Activated naive CD8-positive, alpha-beta T cell (primary cell): ENCODE data around the gene SORCS1.

Experiments
- H3K27ac Mint-ChIP-seq: one replicate; pipeline ENCODE4 v1.8.0; 2021; ENCODE audit warnings: mixed read lengths
- H3K27me3 Mint-ChIP-seq: one replicate; pipeline ENCODE4 v1.8.0; 2021; ENCODE audit warnings: mixed read lengths
- H3K36me3 Mint-ChIP-seq: one replicate; pipeline ENCODE4 v1.8.0; 2021; ENCODE audit warnings: mixed read lengths
- H3K4me1 Mint-ChIP-seq: one replicate; pipeline ENCODE4 v1.8.0; 2021; ENCODE audit warnings: low read depth, mixed read lengths
- H3K4me3 Mint-ChIP-seq: one replicate; pipeline ENCODE4 v1.8.0; 2021; ENCODE audit warnings: mild to moderate bottlenecking, mixed read lengths
- H3K9me3 Mint-ChIP-seq: one replicate; pipeline ENCODE4 v1.8.0; 2021; ENCODE audit warnings: low read depth, mixed read lengths

The SORCS1 gene

DNA sequence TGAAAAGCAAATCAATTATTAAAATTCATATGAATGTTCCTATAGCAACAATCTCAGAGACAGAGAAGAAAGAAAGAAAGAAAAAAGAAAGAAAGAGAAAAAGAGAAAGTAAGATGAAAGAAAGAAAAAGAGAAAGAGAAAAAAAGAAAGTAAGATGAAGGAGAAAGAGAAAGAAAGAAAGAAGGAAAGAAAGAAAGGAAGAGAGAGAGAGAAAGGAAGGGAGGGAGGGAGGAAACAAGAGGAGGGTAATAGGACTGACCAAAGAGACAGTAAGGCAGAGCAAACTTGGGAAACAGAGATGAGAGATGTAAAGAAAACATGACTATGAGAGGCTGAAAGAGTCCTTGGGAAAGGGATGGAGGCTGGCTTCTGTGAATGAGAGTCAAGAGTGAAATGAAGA lies 458.4 kb downstream of the SORCS1 start:
- H3K4me1 Mint-ChIP-seq: no peaks in the 10 kb centered on the region
- no peaks in the 10 kb centered on the region for H3K27me3 Mint-ChIP-seq
- no peak overlapping the region for H3K4me3 Mint-ChIP-seq
- no peak overlapping the region for H3K27ac Mint-ChIP-seq
- H3K36me3 Mint-ChIP-seq: no peaks in the 10 kb centered on the region
- no peaks in the 10 kb centered on the region for H3K9me3 Mint-ChIP-seq

- Mint-ChIP-seq H3K27ac (no peak overlapping the region), H3K9me3 (no peaks in the 10 kb centered on the region), H3K27me3 (no peaks in the 10 kb centered on the region), H3K4me1 (no peaks in the 10 kb centered on the region), H3K4me3 (no peak overlapping the region), H3K36me3 (no peaks in the 10 kb centered on the region)
These were observed 458.8 kb downstream of the SORCS1 start for GRCh38 chr10:106705681-106706100.

GRCh38 chr10:106696239-106696638 lies 468.3 kb downstream of the SORCS1 start:
- Mint-ChIP-seq H3K27ac (no peak overlapping the region), H3K9me3 (no peaks in the 10 kb centered on the region), H3K4me1 (no peaks in the 10 kb centered on the region), H3K27me3 (no peaks in the 10 kb centered on the region), H3K4me3 (no peak overlapping the region), H3K36me3 (no peaks in the 10 kb centered on the region)

GRCh38 chr10:106694696-106695095 lies 469.8 kb downstream of the SORCS1 start:
- no peaks in the 10 kb centered on the region for H3K36me3 Mint-ChIP-seq
- no peaks in the 10 kb centered on the region for H3K4me1 Mint-ChIP-seq
- no peaks in the 10 kb centered on the region for H3K9me3 Mint-ChIP-seq
- H3K27me3 Mint-ChIP-seq: no peaks in the 10 kb centered on the region
- no peak overlapping the region for H3K4me3 Mint-ChIP-seq
- no peak overlapping the region for H3K27ac Mint-ChIP-seq

GRCh38 chr10:106682175-106682574 lies 482.3 kb downstream of the SORCS1 start:
- H3K9me3 Mint-ChIP-seq: peaks cover 4% of the 10 kb centered on the region
- peaks cover 1% of the 10 kb centered on the region for H3K27me3 Mint-ChIP-seq
- no peak overlapping the region for H3K4me3 Mint-ChIP-seq
- no peaks in the 10 kb centered on the region for H3K4me1 Mint-ChIP-seq
- no peaks in the 10 kb centered on the region for H3K36me3 Mint-ChIP-seq
- H3K27ac Mint-ChIP-seq: no peak overlapping the region

DNA sequence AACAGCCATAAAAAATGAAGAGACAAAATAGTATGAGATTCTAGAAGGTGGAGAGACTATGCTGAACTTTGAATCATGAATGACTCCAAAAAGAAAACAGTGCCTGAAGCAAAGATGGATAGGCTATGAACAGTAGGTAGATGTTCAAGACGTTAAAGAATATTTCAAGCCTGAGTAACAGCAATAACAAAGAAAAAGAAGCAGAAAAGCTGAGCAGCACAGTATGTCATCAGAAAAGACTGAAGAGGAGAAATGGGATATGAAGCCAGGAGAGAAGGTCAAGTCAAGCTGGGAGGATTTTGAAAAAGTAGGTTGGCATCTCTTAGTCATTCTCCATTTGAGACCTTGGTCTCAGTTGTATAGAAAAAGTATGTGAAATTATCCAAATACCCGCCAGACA lies 484.4 kb downstream of the SORCS1 start:
- H3K9me3 Mint-ChIP-seq: peaks cover 4% of the 10 kb centered on the region
- H3K4me3 Mint-ChIP-seq: no peak overlapping the region
- H3K36me3 Mint-ChIP-seq: no peaks in the 10 kb centered on the region
- H3K4me1 Mint-ChIP-seq: no peaks in the 10 kb centered on the region
- peaks cover 1% of the 10 kb centered on the region for H3K27me3 Mint-ChIP-seq
- H3K27ac Mint-ChIP-seq: no peak overlapping the region

- Mint-ChIP-seq H3K4me1 (no peaks in the 10 kb centered on the region), H3K27me3 (peaks cover 1% of the 10 kb centered on the region), H3K9me3 (peaks cover 4% of the 10 kb centered on the region), H3K4me3 (no peak overlapping the region), H3K27ac (no peak overlapping the region), H3K36me3 (no peaks in the 10 kb centered on the region)
These were observed 485.2 kb downstream of the SORCS1 start for GRCh38 chr10:106679314-106679713.

- H3K9me3 Mint-ChIP-seq: no peaks in the 10 kb centered on the region
- no peaks in the 10 kb centered on the region for H3K36me3 Mint-ChIP-seq
- H3K27me3 Mint-ChIP-seq: no peaks in the 10 kb centered on the region
- H3K4me3 Mint-ChIP-seq: no peak overlapping the region
- H3K27ac Mint-ChIP-seq: no peak overlapping the region
- H3K4me1 Mint-ChIP-seq: no peaks in the 10 kb centered on the region
These were observed 491.9 kb downstream of the SORCS1 start for GRCh38 chr10:106672517-106673175.

- H3K4me1 Mint-ChIP-seq: no peaks in the 10 kb centered on the region
- no peak overlapping the region for H3K27ac Mint-ChIP-seq
- peaks cover 7% of the 10 kb centered on the region for H3K9me3 Mint-ChIP-seq
- H3K36me3 Mint-ChIP-seq: no peaks in the 10 kb centered on the region
- H3K4me3 Mint-ChIP-seq: no peak overlapping the region
- H3K27me3 Mint-ChIP-seq: no peaks in the 10 kb centered on the region
These were observed 502.8 kb downstream of the SORCS1 start for GRCh38 chr10:106661767-106662140.

DNA sequence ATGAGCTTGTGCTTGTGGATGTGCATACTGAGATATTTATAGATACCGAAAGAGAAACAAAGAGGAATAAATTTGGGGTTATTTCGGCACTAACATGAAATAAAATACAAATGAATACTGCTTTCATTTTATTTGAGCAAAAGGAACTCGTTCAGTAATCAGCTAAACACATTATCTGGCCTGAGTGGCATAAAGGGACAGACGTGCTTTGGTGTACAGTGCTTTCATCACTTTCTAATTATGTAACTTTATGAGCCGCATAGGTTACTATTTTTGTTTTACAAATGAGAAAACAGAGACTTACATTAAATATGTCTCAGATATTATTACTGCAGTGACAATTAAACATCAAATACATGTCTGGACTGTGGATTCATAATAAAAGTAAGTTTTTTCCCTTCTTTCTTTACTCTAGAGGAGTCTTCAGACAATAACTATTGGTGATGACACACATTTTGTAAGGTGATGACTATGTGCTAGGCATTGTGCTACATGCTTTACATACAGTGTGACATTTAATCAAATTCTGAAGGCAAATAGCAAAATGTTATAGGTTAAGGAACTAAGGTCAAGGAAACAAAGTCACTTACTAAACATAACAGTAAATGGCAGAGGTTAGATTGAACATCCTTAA lies 503.3 kb downstream of the SORCS1 start:
- no peaks in the 10 kb centered on the region for H3K27me3 Mint-ChIP-seq
- H3K27ac Mint-ChIP-seq: no peak overlapping the region
- no peaks in the 10 kb centered on the region for H3K36me3 Mint-ChIP-seq
- peaks cover 7% of the 10 kb centered on the region for H3K9me3 Mint-ChIP-seq
- H3K4me3 Mint-ChIP-seq: no peak overlapping the region
- H3K4me1 Mint-ChIP-seq: no peaks in the 10 kb centered on the region

GRCh38 chr10:106660550-106660949 lies 504.0 kb downstream of the SORCS1 start:
- Mint-ChIP-seq H3K27me3 (no peaks in the 10 kb centered on the region), H3K36me3 (no peaks in the 10 kb centered on the region), H3K9me3 (peaks cover 7% of the 10 kb centered on the region), H3K4me1 (no peaks in the 10 kb centered on the region), H3K4me3 (no peak overlapping the region), H3K27ac (no peak overlapping the region)

DNA sequence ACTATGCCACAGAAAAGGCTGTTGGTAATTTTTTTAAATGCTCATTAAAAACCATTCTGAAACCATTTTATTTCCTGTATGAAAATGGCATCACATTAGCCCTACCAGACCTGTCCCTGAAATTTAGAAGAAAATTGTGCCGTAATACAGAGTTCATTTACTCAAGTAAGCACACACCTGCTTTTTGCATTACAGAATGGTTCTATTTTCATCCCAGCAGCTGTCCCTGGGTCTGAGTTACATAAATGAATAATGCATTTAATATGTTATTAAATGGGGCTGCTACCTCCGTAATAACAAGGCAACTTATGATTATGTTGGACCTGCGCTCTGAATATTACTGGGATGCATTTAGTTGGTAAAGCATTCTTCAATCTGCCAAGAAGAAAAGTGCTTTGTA lies 508.9 kb downstream of the SORCS1 start:
- Mint-ChIP-seq H3K36me3 (no peaks in the 10 kb centered on the region), H3K9me3 (no peaks in the 10 kb centered on the region), H3K27me3 (no peaks in the 10 kb centered on the region), H3K4me1 (no peaks in the 10 kb centered on the region), H3K4me3 (no peak overlapping the region), H3K27ac (no peak overlapping the region)

DNA sequence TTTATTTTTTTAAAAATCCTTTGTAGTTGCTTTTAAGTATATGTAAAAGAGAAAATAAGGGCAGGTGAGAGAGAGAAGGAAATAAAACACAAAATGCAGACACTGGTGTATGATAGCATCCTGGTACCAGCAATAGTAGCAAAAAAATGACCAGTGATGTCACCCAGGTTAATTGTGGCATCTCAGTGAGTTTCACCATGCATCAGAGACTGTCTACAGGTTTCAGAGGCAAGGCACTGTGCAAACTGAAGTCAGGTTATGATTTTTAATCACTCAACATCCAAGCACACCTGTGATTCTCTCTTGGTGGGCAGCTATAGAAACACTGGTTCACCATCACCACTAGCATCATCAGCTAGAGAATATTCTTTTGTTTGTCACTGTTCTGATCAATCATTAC lies 509.3 kb downstream of the SORCS1 start:
- Mint-ChIP-seq H3K9me3 (no peaks in the 10 kb centered on the region), H3K36me3 (no peaks in the 10 kb centered on the region), H3K27ac (no peak overlapping the region), H3K4me1 (no peaks in the 10 kb centered on the region), H3K4me3 (no peak overlapping the region), H3K27me3 (no peaks in the 10 kb centered on the region)

GRCh38 chr10:106652279-106652678 lies 512.2 kb downstream of the SORCS1 start:
- no peaks in the 10 kb centered on the region for H3K4me1 Mint-ChIP-seq
- no peak overlapping the region for H3K4me3 Mint-ChIP-seq
- no peaks in the 10 kb centered on the region for H3K27me3 Mint-ChIP-seq
- no peaks in the 10 kb centered on the region for H3K36me3 Mint-ChIP-seq
- no peak overlapping the region for H3K27ac Mint-ChIP-seq
- no peaks in the 10 kb centered on the region for H3K9me3 Mint-ChIP-seq

DNA sequence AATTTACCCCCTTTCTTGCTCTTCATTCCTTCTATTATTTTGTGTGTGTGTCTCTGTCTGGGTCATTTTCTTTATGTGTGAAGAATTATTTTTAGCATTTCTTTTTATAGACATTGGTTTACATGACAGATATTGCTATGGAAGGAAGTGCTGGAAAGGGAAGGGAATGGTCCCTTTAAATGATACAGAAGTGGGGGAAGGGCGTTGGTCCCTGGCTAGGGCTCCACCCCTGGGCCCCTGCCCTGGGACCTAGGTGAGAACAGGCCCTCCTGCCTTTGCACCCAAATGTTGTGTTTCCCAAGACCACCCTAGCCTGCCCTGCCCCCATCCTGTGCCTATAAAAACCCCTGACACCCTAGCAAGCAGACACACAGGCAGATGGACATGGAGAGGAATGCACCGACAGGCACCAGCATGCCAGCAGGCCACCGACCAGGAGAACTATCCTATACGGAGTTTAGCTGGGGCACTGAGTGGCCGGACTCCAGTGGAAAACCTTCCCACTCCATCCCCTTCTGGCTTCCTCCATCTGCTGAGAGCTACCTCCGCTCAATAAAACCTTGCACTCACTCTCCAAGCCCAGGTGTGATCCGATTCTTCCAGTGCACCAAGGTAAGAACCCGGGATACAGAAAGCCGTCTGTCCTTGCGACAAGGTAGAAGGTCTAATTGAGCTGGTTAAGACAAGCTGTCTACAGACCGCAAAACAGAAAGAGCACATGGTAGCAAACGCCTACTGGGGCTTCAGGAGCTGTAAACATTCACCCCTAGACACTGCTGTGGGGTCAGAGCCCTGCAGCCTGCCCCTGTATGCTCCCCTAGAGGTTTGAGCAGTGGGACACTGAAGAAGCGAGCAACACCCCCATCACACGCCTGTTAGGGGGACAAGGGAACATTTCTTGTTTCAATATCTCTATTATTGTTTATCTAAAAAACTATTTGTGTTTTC lies 515.7 kb downstream of the SORCS1 start:
- no peaks in the 10 kb centered on the region for H3K9me3 Mint-ChIP-seq
- no peaks in the 10 kb centered on the region for H3K4me1 Mint-ChIP-seq
- no peaks in the 10 kb centered on the region for H3K36me3 Mint-ChIP-seq
- H3K4me3 Mint-ChIP-seq: no peak overlapping the region
- no peaks in the 10 kb centered on the region for H3K27me3 Mint-ChIP-seq
- H3K27ac Mint-ChIP-seq: no peak overlapping the region
